Stimulated activated CD4-positive, alpha-beta T cell treated with anti-CD3 and anti-CD28 coated beads, Interleukin-4, amount 100 ng/mL, for 1 hour (primary cell): Measurements from ENCODE around the gene ALDH9A1.

Source experiments
- DNase-seq: peaks from one replicate; pipeline ENCODE4 v3.0.0-alpha.2; 2020

The ALDH9A1 gene

GRCh38 chr1:165616987-165617546 lies 81.3 kb downstream of the ALDH9A1 start:
- no peak for DNase-seq

- DNase-seq, result no peak
Measured at GRCh38 chr1:165616054-165616612, 82.2 kb downstream of the ALDH9A1 start.
